Measurements from ENCODE around the gene ARFGAP3.
"Not testable (repeated sequence)": the region's sequence is repeated elsewhere in the genome, so short reads cannot be mapped to it uniquely, and the experiment has no call there.

Gene ARFGAP3

GRCh38 chr22:42758931-42759629 is 98.0 kb downstream of the ARFGAP3 start:
- DNase-seq: no peak

GRCh38 chr22:42755553-42755952 is 101.5 kb downstream of the ARFGAP3 start:
- not testable (repeated sequence) for DNase-seq

- DNase-seq: not testable (repeated sequence)
Observed at GRCh38 chr22:42755121-42755520, 102.0 kb downstream of the ARFGAP3 start.

- DNase-seq: no peak
Observed at GRCh38 chr22:42754658-42755057, 102.4 kb downstream of the ARFGAP3 start.

DNA sequence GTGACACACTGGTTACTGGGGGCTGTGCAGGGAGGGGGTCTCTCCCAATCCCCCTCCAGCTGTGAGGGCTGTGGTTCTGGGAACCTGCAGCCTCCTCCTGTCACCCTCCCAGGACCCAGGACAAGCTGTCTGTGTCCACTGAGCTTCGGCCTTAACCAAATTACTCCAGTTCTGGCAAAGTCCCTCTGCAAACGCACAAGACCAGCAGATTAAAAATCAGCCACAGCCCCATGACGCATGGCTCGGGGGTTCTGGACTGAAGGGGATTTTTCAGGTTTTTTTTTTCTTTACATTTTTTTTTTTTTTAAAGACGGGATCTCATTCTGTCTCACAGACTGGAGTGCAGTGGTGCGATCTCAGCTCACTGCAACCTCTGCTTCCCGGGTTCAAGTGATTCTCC is 104.2 kb downstream of the ARFGAP3 start:
- DNase-seq: no peak

- no peak for DNase-seq
Observed at GRCh38 chr22:42752230-42752746, 104.8 kb downstream of the ARFGAP3 start.

DNA sequence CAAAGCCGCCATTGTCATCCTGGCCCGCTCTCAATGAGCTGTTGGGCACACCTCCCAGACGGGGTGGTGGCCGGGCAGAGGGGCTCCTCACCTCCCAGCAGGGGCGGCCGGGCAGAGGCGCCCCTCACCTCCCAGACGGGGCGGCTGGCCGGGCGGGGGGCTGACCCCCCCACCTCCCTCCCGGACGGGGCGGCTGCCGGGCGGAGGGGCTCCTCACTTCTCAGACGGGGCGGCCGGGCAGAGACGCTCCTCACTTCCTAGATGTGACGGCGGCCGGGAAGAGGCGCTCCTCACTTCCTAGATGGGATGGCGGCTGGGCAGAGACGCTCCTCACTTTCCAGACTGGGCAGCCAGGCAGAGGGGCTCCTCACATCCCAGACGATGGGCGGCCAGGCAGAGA is 106.7 kb downstream of the ARFGAP3 start:
- not testable (repeated sequence) for DNase-seq

GRCh38 chr22:42747701-42748513 is 109.2 kb downstream of the ARFGAP3 start:
- no peak for DNase-seq
